H1 (cell line): ENCODE data around the gene TSEN34. TPM values are rescaled to one million over a fixed set of nuclear protein-coding genes. Genes with fewer than 3 reads are reported as not detected.

Experiments used
- CTCF ChIA-PET: fragments of 300-600 bp; sonication (Branson Sonifier 250); formaldehyde crosslinking; loops from one replicate; lab custom pipeline; 2021; ENCODE audit not compliant: partially characterized antibody; lab: Charles Lee
- POLR2A ChIA-PET: fragments of 300-600 bp; sonication (Branson Sonifier 250); formaldehyde crosslinking; loops from one replicate; lab custom pipeline; 2021; ENCODE audit warnings: inconsistent platforms; ENCODE audit not compliant: partially characterized antibody; lab: Charles Lee
- DNase-seq, 2 experiments: peaks; one replicate each; pipeline versions ENCODE4 v3.0.0 to v3.0.0-alpha.2; 2010 to 2022; ENCODE audit warnings: low spot score in 2 of 2, low read depth in 1 of 2, mixed read lengths in 1 of 2
- FAIRE-seq: peaks from 2 replicates; lab custom pipeline; 2011; peaks lifted over from hg19 to GRCh38; lab: Jason Lieb, UNC
- H2AFZ ChIP-seq: 2 replicates; pipeline ENCODE4 v1.8.1; 2012; ENCODE audit warnings: low read length, inconsistent platforms
- H2AK5ac ChIP-seq: 2 replicates; pipeline ENCODE4 v1.6.1; 2013; ENCODE audit warnings: low read depth, low read length
- H2BK120ac ChIP-seq: replicated peaks from 2 replicates; pipeline ENCODE3; 2013; ENCODE audit warnings: low read depth, low read length, inconsistent platforms
- H2BK12ac ChIP-seq: 2 replicates; pipeline ENCODE4 v1.6.1; 2013; ENCODE audit warnings: low read depth, low read length
- H2BK15ac ChIP-seq: 2 replicates; pipeline ENCODE4 v1.6.1; 2013; ENCODE audit warnings: low read length
- H2BK20ac ChIP-seq: 2 replicates; pipeline ENCODE4 v1.6.1; 2013; ENCODE audit warnings: low read length
- H2BK5ac ChIP-seq: 2 replicates; pipeline ENCODE4 v1.6.1; 2013; ENCODE audit warnings: low read depth, low read length
- H3K14ac ChIP-seq: 2 replicates; pipeline ENCODE4 v1.6.1; 2013; ENCODE audit warnings: inconsistent platforms; ENCODE audit not compliant: insufficient read length
- H3K18ac ChIP-seq: 2 replicates; pipeline ENCODE4 v1.6.1; 2013; ENCODE audit warnings: low read length; ENCODE audit errors: extremely low read depth
- H3K23ac ChIP-seq: 2 replicates; pipeline ENCODE4 v1.6.1; 2013; ENCODE audit warnings: inconsistent platforms; ENCODE audit not compliant: insufficient read length
- H3K23me2 ChIP-seq: 2 replicates; pipeline ENCODE4 v1.6.1; 2013; ENCODE audit warnings: low read depth, low read length
- H3K27ac ChIP-seq: 2 replicates; pipeline ENCODE4 v1.6.1; 2011; ENCODE audit warnings: low read depth, low read length, inconsistent platforms
- H3K27me3 ChIP-seq, 4 experiments: replicated peaks in 1 of 4; 1 replicate in 1 of 4; 2 replicates in 3 of 4; pipeline versions ENCODE4 v1.6.1 to v1.8.1; 2011 to 2013; ENCODE audit warnings: low read length in 3 of 4, mild to moderate bottlenecking in 3 of 4, inconsistent platforms in 2 of 4, mixed read lengths in 2 of 4, moderate library complexity in 1 of 4; ENCODE audit not compliant: control insufficient read depth in 3 of 4, insufficient read depth in 3 of 4; ENCODE audit errors: extremely low read depth in 1 of 4
- H3K36me3 ChIP-seq, 4 experiments: 2 replicates each; pipeline versions ENCODE4 v1.6.1 to v1.8.1; 2011 to 2013; ENCODE audit warnings: mild to moderate bottlenecking in 4 of 4, low read length in 3 of 4, moderate library complexity in 2 of 4, control low read depth in 1 of 4, inconsistent platforms in 1 of 4; ENCODE audit not compliant: insufficient read depth in 4 of 4, control insufficient read depth in 2 of 4
- H3K4ac ChIP-seq: replicated peaks from 2 replicates; pipeline ENCODE3; 2013; ENCODE audit warnings: low read length, low read depth, mixed read lengths, inconsistent platforms; ENCODE audit not compliant: insufficient read length
- H3K4me1 ChIP-seq, 4 experiments: replicated peaks in 1 of 4; 1 replicate in 1 of 4; 2 replicates in 3 of 4; pipeline versions ENCODE4 v1.6.1 to v1.8.1; 2011 to 2013; ENCODE audit warnings: low read length in 3 of 4, inconsistent platforms in 2 of 4, mixed read lengths in 1 of 4; ENCODE audit not compliant: insufficient read depth in 4 of 4, control insufficient read depth in 3 of 4
- H3K4me2 ChIP-seq, 2 experiments: 2 replicates each; pipeline versions ENCODE4 v1.6.1 to v1.8.1; 2011 to 2013; ENCODE audit warnings: low read depth in 2 of 2, low read length in 2 of 2, control low read depth in 1 of 2, inconsistent platforms in 1 of 2, mild to moderate bottlenecking in 1 of 2; ENCODE audit not compliant: insufficient read depth in 1 of 2
- H3K4me3 ChIP-seq, 4 experiments: fragments of 200-600, 300-600 bp in 1 of 4; sonication (generic), shearing (Covaris generic), sonication (Bioruptor Twin) in 1 of 4; 2 replicates each; pipeline versions ENCODE4 v1.5.1 to v1.8.1; 2011 to 2016; ENCODE audit warnings: low read length in 4 of 4, low read depth in 3 of 4, control low read depth in 2 of 4, inconsistent platforms in 2 of 4, mild to moderate bottlenecking in 2 of 4, mixed read lengths in 1 of 4, moderate library complexity in 1 of 4; ENCODE audit not compliant: insufficient read depth in 2 of 4; ENCODE audit errors: extremely low read depth in 1 of 4
- H3K56ac ChIP-seq: replicated peaks from 2 replicates; pipeline ENCODE3; 2013; ENCODE audit warnings: low read depth, mild to moderate bottlenecking, mixed read lengths, low read length, inconsistent platforms; ENCODE audit not compliant: insufficient read length
- H3K79me1 ChIP-seq: 2 replicates; pipeline ENCODE4 v1.6.1; 2013; ENCODE audit warnings: low read depth, low read length, control low read depth
- H3K79me2 ChIP-seq, 2 experiments: 2 replicates each; pipeline versions ENCODE4 v1.6.1 to v1.8.1; 2012 to 2013; ENCODE audit warnings: low read length in 2 of 2, mild to moderate bottlenecking in 2 of 2, inconsistent platforms in 1 of 2; ENCODE audit not compliant: insufficient read depth in 2 of 2, control insufficient read depth in 1 of 2
- H3K9ac ChIP-seq, 4 experiments: replicated peaks in 1 of 4; 1 replicate in 1 of 4; 2 replicates in 3 of 4; pipeline versions ENCODE4 v1.6.1 to v1.8.1; 2011 to 2013; ENCODE audit warnings: low read depth in 3 of 4, low read length in 3 of 4, control low read depth in 2 of 4, mild to moderate bottlenecking in 2 of 4, moderate library complexity in 2 of 4, inconsistent platforms in 1 of 4; ENCODE audit errors: extremely low read depth in 1 of 4
- H3K9me3 ChIP-seq, 2 experiments: 2 replicates each; pipeline versions ENCODE4 v1.6.1 to v1.8.1; 2012 to 2013; ENCODE audit warnings: mild to moderate bottlenecking in 2 of 2, moderate library complexity in 2 of 2, control low read depth in 1 of 2, inconsistent platforms in 1 of 2, low read depth in 1 of 2, low read length in 1 of 2, mixed read lengths in 1 of 2; ENCODE audit not compliant: insufficient read depth in 2 of 2
- H4K20me1 ChIP-seq, 2 experiments: replicated peaks in 1 of 2; 2 replicates each; pipeline versions ENCODE3 to v1.8.1; 2011 to 2013; ENCODE audit warnings: inconsistent platforms in 2 of 2, low read length in 2 of 2, mild to moderate bottlenecking in 1 of 2; ENCODE audit not compliant: insufficient read depth in 2 of 2, control insufficient read depth in 1 of 2
- H4K5ac ChIP-seq: 2 replicates; pipeline ENCODE4 v1.6.1; 2013; ENCODE audit warnings: low read length, low read depth, mixed read lengths, inconsistent platforms; ENCODE audit not compliant: insufficient read length
- H4K8ac ChIP-seq: 2 replicates; pipeline ENCODE4 v1.8.0; 2013; ENCODE audit warnings: mild to moderate bottlenecking, moderate library complexity, low read length, inconsistent platforms; ENCODE audit not compliant: insufficient read depth; ENCODE audit errors: extremely low read depth
- H4K91ac ChIP-seq: replicated peaks from 2 replicates; pipeline ENCODE3; 2013; ENCODE audit warnings: low read length, mixed read lengths, inconsistent platforms; ENCODE audit not compliant: insufficient read length
- CBX5 ChIP-seq: fragments of 300-800, 300-1000 bp; sonication (generic); IDR thresholded peaks from 2 replicates; pipeline ENCODE4 v1.7.1; 2016; ENCODE audit warnings: antibody characterized with exemption, low read length, low read depth
- CTCF ChIP-seq, 3 experiments: IDR thresholded peaks; 1 replicate in 2 of 3; 2 replicates in 1 of 3; pipeline versions ENCODE4 v1.5.1 to v1.6.1; 2011; ENCODE audit warnings: low read length in 3 of 3, mild to moderate bottlenecking in 3 of 3, inconsistent platforms in 2 of 3, low read depth in 1 of 3, moderate library complexity in 1 of 3; ENCODE audit not compliant: insufficient read depth in 1 of 3; ENCODE audit errors: control extremely low read depth in 1 of 3
- GABPA ChIP-seq: IDR thresholded peaks from 2 replicates; pipeline ENCODE4 v1.6.1; 2011; ENCODE audit warnings: mild to moderate bottlenecking, low read length, moderate library complexity, borderline replicate concordance; ENCODE audit not compliant: insufficient read depth
- JUND ChIP-seq: IDR thresholded peaks from 2 replicates; pipeline ENCODE4 v1.6.1; 2011; ENCODE audit warnings: mild to moderate bottlenecking, improper control_type of control experiment, low read length
- MAX ChIP-seq: IDR thresholded peaks from 2 replicates; pipeline ENCODE4 v1.6.1; 2012; ENCODE audit warnings: inconsistent platforms
- SP4 ChIP-seq: IDR thresholded peaks from 2 replicates; pipeline ENCODE4 v1.6.1; 2012; ENCODE audit warnings: low read length, inconsistent platforms
- TBP ChIP-seq: IDR thresholded peaks from 2 replicates; pipeline ENCODE4 v1.6.1; 2011; ENCODE audit warnings: low read depth, low read length, improper control_type of control experiment
- TEAD4 ChIP-seq: IDR thresholded peaks from 2 replicates; pipeline ENCODE4 v1.6.1; 2012; ENCODE audit warnings: low read depth, low read length, inconsistent platforms, mixed read lengths
- WGBS, 2 experiments: shearing (Covaris generic) in 1 of 2; methylation state at CpG; one replicate each; pipeline versions ENCODE4 v1.1.6 to v1.1.7; 2013 to 2015; ENCODE audit warnings: low lambda C conversion rate in 2 of 2, mixed read lengths in 2 of 2, inconsistent platforms in 1 of 2, low coverage in 1 of 2, missing lambda C conversion rate in 1 of 2; ENCODE audit not compliant: insufficient replicate concordance in 2 of 2, insufficient coverage in 1 of 2, insufficient read length in 1 of 2; ENCODE audit errors: extremely low coverage in 1 of 2, missing lambda C conversion rate in 1 of 2; 5-methylcytosine and 5-hydroxymethylcytosine counted together
- polyA plus RNA-seq, 7 experiments: library from polyadenylated mRNA; depleted of rRNA in 3 of 7; stranded (reverse) in 5 of 7; unstranded in 2 of 7; fragments of >200 nt in 5 of 7; fragments of 200-250 nt in 2 of 7; gene quantifications; 1 replicate in 5 of 7; 2 replicates in 1 of 7; 4 replicates in 1 of 7; pipeline versions ENCODE4 v1.2.1 to v1.2.3, GENCODE V29; 2011 to 2013; ENCODE audit warnings: missing spikeins in 2 of 7, mixed read lengths in 2 of 7
- total RNA-seq: library from RNA; stranded (reverse); fragmentation: NEBNext Ultra II Directional; extraction: Animal tissue kit (Norgen Biotek cat#: 25700); gene quantifications from 2 replicates; pipeline ENCODE4 v1.2.1, GENCODE V29; 2021

The TSEN34 gene
- total and polyA plus RNA-seq, 2 of the 8 experiments (the other 6 are each of a cell fraction or from before 2014, with no cell fraction given): 22.5 to 52.3 TPM

- Histone ChIP-seq H3K4me1 (no peaks in the 10 kb centered on the region), H3K4me3 (no peak overlapping the region; a peak in 2 of 8 replicates), H3K18ac (no peak overlapping the region), H3K79me1 (no peaks in the 10 kb centered on the region), H3K79me2 (no peaks in the 10 kb centered on the region), H3K9ac (no peak overlapping the region), H2BK20ac (no peak overlapping the region), H3K14ac (no peak overlapping the region), H2BK12ac (no peak overlapping the region), H2AFZ (0 out of 2 replicates have a peak overlapping the region, but pooled peaks have one; percentile 82), H4K20me1 (no peaks in the 10 kb centered on the region), H4K5ac (no peak overlapping the region), H3K36me3 (no peaks in the 10 kb centered on the region), H4K8ac (peak overlapping the region; percentile 51; the same call in 1 of the 2 replicates), H2BK120ac (no peak overlapping the region), H3K4ac (no peak overlapping the region), H3K9me3 (peaks cover 4 to 6% of the 10 kb centered on the region in 2 experiments; a peak in 2 of 4 replicates), H2BK15ac (no peak overlapping the region), H2AK5ac (no peak overlapping the region), H3K4me2 (peak overlapping the region in 1 of 2 experiments; percentile 41; a peak in 1 of 4 replicates), H3K27me3 (peaks cover 0 to 7% (median 2%) of the 10 kb centered on the region in 4 experiments; a peak in 3 of 7 replicates), H3K23ac (no peak overlapping the region), H3K56ac (no peak overlapping the region), H4K91ac (no peak overlapping the region), H3K23me2 (no peaks in the 10 kb centered on the region), H2BK5ac (no peak overlapping the region), H3K27ac (no peak overlapping the region)
- ChIA-PET POLR2A (interaction anchor here (1.1 to 2.1 kb wide), 3 partner anchors 8 to 31 kb away, joined by 3 to 12 read pairs (median 9); partner anchors contain the start of gene RPS9), CTCF (interaction anchor here (0.7 to 1.6 kb wide), 8 partner anchors 8 to 122 kb away, joined by 3 to 9 read pairs (median 4); partner anchors contain the start of genes LILRB3 and MBOAT7)
- 33% methylated on average over 21 of the region's 21 CpGs; no CpG with 5 or more reads in 1 of the 2 experiments for WGBS, 2 experiments
- peak; percentile 74 for FAIRE-seq
- DNase-seq: peak; percentile 56 to 99
- TF ChIP-seq GABPA (0 out of 2 replicates have a peak, but pooled peaks have one; percentile 63), TBP (peak; percentile 49; the same call in 1 of the 2 replicates), MAX (0 out of 2 replicates have a peak, but pooled peaks have one; percentile 11), CTCF (IDR thresholded peaks at IDR 0.05; ENCODE audit: control extremely low read depth in 1 of 3, insufficient read depth in 1 of 3, low read depth in 1 of 3, low read length in 3 of 3) (peak; percentile 98), SP4 (no peak), JUND (peak; percentile 69; the same call in 1 of the 2 replicates), TEAD4 (peak; percentile 86), CBX5 (no peak)
Observed at GRCh38 chr19:54231077-54231931, 40.2 kb downstream of the TSEN34 start.
